Fibroblast of peridontal ligament (primary cell): ENCODE results near the gene ARF3.

Source experiments
- DNase-seq: peaks from one replicate; pipeline ENCODE4 v3.0.0-alpha.2; 2010; ENCODE audit errors: extremely low read depth

ARF3 gene

DNA sequence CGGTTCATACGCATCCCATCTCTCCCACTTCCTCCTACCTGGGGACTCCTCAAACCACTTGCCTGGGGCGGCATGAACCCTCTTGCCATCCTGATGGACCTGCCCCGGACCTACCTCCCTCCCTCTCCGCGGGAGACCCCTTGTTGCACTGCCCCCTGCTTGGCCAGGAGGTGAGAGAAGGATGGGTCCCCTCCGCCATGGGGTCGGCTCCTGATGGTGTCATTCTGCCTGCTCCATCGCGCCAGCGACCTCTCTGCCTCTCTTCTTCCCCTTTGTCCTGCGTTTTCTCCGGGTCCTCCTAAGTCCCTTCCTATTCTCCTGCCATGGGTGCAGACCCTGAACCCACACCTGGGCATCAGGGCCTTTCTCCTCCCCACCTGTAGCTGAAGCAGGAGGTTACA lies 24.5 kb upstream of the ARF3 start:
- DNase-seq, result no peak

DNA sequence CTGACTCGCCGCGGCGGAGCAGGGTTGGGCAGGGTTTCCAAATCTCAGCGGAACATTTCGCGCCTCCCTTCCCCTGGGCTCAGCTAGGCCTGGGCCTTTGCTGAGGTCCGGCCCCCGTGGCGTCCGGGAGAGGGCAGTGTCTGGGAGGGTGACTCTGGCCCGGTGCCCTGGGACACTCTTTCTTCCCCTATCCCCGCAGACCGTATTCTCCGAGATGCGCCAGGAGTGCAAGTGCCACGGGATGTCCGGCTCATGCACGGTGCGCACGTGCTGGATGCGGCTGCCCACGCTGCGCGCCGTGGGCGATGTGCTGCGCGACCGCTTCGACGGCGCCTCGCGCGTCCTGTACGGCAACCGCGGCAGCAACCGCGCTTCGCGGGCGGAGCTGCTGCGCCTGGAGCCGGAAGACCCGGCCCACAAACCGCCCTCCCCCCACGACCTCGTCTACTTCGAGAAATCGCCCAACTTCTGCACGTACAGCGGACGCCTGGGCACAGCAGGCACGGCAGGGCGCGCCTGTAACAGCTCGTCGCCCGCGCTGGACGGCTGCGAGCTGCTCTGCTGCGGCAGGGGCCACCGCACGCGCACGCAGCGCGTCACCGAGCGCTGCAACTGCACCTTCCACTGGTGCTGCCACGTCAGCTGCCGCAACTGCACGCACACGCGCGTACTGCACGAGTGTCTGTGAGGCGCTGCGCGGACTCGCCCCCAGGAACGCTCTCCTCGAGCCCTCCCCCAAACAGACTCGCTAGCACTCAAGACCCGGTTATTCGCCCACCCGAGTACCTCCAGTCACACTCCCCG lies 23.9 kb upstream of the ARF3 start:
- no peak for DNase-seq

DNA sequence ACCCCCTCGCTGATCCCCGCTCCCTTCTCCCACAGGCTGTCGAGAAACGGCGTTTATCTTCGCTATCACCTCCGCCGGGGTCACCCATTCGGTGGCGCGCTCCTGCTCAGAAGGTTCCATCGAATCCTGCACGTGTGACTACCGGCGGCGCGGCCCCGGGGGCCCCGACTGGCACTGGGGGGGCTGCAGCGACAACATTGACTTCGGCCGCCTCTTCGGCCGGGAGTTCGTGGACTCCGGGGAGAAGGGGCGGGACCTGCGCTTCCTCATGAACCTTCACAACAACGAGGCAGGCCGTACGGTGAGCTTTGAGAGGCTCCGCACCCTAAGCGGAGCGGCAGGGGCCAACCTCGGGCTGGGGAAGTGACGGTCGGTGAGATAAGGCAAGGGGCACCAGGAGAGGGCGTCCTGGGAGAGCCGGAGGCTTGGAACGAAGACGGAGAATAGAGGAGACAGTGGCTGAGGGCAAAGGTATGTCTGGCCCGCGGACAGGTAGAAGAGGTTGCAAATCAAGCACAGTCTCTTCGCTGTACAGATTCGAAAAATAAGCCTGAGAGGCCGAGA lies 23.2 kb upstream of the ARF3 start:
- DNase-seq, result no peak

DNA sequence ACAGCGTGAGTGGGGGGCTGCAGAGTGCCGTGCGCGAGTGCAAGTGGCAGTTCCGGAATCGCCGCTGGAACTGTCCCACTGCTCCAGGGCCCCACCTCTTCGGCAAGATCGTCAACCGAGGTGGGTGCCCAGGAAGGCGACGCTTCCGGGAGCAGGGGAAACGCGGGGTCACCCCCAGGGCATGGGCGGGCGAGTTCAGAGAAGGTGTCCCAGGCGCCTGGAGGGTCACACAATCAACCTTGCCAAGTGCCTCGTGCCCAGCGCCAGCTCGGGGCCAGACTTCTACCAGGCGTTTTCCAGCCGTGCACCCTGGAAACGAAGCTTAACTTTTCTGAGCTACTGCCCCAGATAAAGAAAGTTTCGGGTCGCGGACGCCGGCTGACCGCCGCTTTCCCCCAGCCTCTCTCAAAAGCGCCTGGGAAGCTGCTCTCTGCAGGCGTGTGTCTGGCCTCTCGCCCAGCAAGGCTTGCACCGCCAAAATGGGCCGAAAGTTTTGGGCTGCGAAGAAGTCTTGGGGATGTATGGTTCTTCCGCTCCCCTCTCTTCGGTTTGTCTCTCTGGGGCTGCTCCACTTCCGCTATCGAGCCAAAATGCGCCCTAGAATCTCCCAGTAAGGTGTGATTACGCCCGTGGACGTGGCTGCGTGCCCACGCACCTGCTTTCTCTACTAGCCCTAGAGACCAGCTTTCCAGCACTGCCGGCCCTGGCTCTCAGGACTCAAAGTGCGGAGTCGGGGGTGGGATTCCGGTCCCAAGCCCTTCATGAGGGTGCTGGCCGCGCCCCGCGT lies 22.5 kb upstream of the ARF3 start:
- no peak for DNase-seq

GRCh38 chr12:48978741-48979601 lies 21.7 kb upstream of the ARF3 start:
- no peak for DNase-seq

DNA sequence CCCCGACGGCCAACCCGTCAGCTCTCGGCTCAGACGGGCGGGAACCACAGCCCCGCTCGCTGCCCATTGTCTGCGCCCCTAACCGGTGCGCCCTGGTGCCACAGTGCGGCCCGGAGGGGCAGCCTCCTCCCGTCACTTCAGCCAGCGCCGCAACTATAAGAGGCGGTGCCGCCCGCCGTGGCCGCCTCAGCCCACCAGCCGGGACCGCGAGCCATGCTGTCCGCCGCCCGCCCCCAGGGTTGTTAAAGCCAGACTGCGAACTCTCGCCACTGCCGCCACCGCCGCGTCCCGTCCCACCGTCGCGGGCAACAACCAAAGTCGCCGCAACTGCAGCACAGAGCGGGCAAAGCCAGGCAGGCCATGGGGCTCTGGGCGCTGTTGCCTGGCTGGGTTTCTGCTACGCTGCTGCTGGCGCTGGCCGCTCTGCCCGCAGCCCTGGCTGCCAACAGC lies 21.0 kb upstream of the ARF3 start, which contains the start of gene WNT1:
WNT1 (plus strand) TSS at position 32 of the 450 bp plus-strand sequence; CDS start at position 361, 329 bp downstream.
- DNase-seq, result no peak

- DNase-seq, result no peak
Observed at GRCh38 chr12:48977290-48978281, 20.3 kb upstream of the ARF3 start.

GRCh38 chr12:48973941-48974673 lies 16.8 kb upstream of the ARF3 start:
- DNase-seq, result peak; percentile 46

- DNase-seq, result peak; percentile 29
Observed at GRCh38 chr12:48973531-48973930, 16.2 kb upstream of the ARF3 start.

GRCh38 chr12:48972952-48973483 lies 15.7 kb upstream of the ARF3 start:
- DNase-seq, result no peak

GRCh38 chr12:48972213-48972951 lies 15.1 kb upstream of the ARF3 start:
- no peak for DNase-seq

- DNase-seq, result no peak
Observed at GRCh38 chr12:48970702-48971334, 13.5 kb upstream of the ARF3 start.

DNA sequence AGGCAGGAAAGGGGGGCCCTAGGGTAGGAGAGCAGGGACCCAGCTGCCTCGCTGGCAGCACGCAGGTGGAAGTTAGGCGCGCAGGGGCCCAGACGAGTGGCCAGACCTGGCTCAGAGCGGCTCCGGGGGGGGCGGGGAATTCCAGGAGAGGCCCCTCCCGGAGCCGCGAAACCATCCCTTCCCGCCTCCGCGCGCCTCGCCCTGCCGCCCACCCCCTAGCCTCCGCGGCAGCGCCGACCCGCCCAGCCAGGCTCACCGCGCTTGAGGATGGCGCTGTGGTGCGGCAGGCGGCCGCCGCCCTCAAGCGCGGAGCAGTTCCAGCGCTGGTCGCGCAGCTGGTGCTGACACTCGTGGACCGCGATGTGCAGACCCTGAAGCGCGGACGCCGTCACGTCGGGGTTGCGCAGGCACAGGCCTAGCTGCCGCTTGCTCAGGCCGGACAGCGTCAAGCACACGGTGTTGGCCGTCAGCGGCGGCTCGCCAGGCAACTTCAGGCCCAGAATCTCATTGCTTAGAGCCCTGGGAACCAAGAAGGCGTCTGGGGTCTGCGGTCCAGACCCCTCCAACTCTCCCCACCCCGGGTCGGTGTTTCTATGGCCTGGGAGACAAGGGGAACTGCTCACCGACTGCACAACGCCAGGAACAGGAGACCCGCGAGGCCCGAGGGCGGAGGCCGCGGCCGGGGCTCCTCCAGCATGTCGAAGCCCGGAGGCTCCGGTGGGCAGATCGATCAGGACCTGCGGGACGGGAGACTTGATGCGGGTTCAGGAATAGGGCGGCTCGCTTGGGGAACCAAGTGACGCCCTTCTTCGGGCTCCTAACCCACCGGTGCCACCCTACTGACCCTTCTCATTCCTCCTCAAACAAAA lies 12.8 kb upstream of the ARF3 start:
- no peak for DNase-seq

DNA sequence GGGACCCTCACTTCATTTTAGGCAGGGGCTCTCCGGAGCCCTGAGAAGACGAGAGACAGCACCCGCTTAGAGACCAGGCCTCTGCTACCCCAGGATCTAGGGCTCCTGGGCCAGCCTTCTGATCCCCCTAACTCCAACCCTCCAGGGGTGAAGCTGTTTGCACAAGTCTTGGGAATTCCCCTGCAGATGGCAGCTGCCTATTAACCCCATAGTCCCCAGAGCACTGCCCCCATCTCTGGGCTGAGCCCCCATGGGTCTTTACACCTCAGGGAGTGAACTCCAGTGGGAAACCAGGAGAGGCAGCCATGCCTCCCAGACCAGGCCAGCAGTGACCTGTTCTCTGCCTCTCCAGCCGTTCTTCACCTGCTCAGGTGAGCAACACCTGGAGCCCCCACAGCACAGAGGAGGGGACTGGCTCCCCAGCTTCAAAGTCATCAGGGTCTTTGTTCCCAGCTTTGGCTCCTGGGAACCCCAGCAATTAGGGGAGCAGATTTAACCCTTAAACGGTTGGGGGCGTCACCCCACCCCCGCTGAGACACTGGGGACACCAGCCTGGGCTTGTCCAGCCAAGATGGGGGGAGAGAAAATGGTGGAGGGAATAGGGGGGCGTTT lies 12.0 kb upstream of the ARF3 start:
- no peak for DNase-seq

DNA sequence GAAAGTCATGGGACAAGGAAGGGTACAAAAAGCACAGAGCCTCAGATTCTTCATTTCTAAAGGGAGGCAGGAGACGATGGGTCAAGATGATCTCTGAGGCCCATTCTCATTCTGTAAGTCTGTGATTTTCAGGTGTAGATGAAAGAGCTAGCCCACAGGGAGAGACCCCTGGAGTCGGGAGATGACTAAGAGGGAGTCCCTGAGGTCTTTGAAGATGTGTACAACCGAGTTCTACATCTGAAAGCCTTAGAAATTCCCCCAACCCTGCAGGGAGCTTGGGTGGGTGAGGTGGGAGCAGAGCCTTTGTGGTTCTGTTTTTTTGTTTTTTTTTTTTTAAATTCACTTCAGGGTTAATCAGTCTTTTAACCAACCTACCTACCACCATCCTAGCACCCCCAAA lies 11.2 kb upstream of the ARF3 start:
- DNase-seq, result no peak

DNA sequence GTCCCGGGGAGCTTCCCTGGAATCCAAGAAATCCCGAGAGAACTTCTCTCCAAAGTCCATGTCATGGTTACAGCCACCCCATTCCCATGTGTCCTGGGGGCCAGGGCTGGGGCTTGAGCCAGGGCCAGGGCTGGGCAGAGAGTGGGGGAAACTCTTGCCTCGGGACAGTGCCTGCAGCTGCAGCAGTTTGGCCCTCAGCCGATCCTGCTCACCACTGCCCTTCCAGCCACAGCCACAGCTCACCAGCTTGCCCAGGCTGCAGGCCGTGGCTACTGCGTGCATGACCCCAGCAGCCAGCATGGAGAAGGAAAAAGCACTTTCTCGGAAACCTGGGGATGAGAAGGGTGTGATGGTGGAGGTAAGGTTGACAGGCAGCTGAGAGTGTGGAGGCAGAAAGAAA lies 10.7 kb upstream of the ARF3 start:
- no peak for DNase-seq
